ENCODE results near the gene RIT2.

RIT2 gene

DNA sequence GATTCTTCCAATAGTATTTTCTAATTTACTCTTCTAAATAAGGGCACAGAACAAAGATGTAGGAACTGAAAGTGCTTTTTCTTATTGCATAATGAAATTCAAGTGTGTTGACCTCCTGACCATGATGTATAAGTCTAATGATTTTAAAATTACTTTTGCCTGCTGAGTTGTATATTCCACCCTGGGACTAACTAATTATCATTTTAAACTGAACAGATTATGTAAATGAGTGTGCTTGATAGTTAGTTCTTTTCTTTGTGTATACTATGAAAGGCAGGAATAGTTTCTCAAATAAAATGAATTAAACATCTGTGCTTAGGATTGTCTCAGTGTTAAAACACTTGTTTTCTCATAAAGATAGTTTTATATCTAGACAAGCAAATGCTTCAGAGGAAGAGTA, 284.5 kb downstream of the RIT2 start:
- no peak for DNase-seq
- Mint-ChIP-seq H3K4me3 (no peak overlapping the region), H3K27me3 (ENCODE audit: low read depth, poor library complexity) (peaks cover 3% of the 10 kb centered on the region), H3K27ac (no peak overlapping the region), H3K4me1 (peaks cover 13% of the 10 kb centered on the region), H3K36me3 (ENCODE audit: low read depth) (no peaks in the 10 kb centered on the region), H3K9me3 (no peaks in the 10 kb centered on the region)
- TF ChIP-seq, protein P1, sequence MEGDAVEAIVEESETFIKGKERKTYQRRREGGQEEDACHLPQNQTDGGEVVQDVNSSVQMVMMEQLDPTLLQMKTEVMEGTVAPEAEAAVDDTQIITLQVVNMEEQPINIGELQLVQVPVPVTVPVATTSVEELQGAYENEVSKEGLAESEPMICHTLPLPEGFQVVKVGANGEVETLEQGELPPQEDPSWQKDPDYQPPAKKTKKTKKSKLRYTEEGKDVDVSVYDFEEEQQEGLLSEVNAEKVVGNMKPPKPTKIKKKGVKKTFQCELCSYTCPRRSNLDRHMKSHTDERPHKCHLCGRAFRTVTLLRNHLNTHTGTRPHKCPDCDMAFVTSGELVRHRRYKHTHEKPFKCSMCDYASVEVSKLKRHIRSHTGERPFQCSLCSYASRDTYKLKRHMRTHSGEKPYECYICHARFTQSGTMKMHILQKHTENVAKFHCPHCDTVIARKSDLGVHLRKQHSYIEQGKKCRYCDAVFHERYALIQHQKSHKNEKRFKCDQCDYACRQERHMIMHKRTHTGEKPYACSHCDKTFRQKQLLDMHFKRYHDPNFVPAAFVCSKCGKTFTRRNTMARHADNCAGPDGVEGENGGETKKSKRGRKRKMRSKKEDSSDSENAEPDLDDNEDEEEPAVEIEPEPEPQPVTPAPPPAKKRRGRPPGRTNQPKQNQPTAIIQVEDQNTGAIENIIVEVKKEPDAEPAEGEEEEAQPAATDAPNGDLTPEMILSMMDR (IDR thresholded peaks at IDR 0.05): no peak

DNA sequence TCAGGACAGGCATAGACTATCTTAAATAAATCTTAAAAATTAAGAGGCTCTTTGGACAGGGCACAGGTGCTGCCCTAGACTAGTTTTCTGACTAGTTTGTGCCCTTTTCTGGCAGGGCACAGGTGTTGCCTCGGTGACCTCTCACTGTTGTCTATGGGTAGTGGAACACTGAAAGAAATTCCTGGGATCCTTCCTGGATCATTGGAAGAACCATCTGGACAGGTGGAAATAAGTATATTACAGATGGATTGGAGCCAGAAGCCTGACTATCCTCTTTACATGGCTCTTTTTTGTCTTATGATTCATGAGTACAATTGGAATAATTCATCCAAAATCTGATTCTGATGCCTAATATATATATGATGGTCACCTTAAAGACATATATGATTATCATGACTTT, 286.6 kb downstream of the RIT2 start:
- Mint-ChIP-seq H3K27me3 (ENCODE audit: low read depth, poor library complexity) (peaks cover 3% of the 10 kb centered on the region), H3K36me3 (ENCODE audit: low read depth) (no peaks in the 10 kb centered on the region), H3K9me3 (no peaks in the 10 kb centered on the region), H3K4me1 (peaks cover 13% of the 10 kb centered on the region), H3K27ac (no peak overlapping the region), H3K4me3 (no peak overlapping the region)
- DNase-seq: no peak
- TF ChIP-seq, protein P1 (IDR thresholded peaks at IDR 0.05): no peak

DNA sequence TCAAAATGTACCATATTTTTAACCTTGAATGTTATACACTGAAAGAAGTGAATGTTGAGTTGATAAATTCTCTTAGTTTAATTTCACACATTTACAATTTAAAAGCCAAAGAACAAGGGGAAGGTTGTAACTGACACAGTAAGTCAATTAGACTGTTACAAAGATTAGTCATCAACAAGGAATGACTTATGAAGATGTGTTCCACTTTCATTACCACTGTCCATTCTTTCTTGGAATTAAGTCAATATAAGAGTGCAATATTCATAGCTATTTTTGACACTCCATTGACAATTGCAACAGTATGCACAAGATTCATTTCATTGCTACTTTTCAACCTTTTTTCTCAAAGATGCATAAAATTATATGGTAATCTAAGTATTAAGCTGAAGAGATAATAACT, 291.3 kb downstream of the RIT2 start:
- Mint-ChIP-seq H3K4me1 (no peaks in the 10 kb centered on the region), H3K9me3 (no peaks in the 10 kb centered on the region), H3K36me3 (ENCODE audit: low read depth) (no peaks in the 10 kb centered on the region), H3K27ac (no peak overlapping the region), H3K4me3 (no peak overlapping the region), H3K27me3 (ENCODE audit: low read depth, poor library complexity) (peaks cover 3% of the 10 kb centered on the region)
- no peak for DNase-seq
- TF ChIP-seq, protein P1 (IDR thresholded peaks at IDR 0.05): no peak

DNA sequence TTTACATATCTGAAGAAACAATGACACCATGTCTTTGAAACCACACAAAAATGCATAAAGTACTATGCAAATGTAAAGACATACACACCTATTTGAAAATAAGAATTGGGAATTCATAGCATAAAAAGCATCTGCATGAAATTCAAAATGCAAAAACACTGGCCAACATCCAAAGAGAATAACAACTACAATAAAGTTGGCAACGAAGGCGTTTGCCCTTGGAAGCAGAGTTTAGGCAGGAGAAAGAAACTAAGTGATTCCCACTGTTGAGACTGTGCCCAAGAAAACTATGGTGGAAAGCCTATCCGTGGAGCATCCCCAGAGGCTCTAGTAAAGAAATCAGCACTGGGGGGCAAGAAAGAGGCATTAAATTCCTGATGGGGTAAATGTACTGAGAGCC, 292.8 kb downstream of the RIT2 start:
- H3K9me3 Mint-ChIP-seq: no peaks in the 10 kb centered on the region
- H3K27ac Mint-ChIP-seq: no peak overlapping the region
- TF ChIP-seq, protein P1 (IDR thresholded peaks at IDR 0.05): no peak
- H3K36me3 Mint-ChIP-seq (ENCODE audit: low read depth): no peaks in the 10 kb centered on the region
- no peak overlapping the region for H3K4me3 Mint-ChIP-seq
- peaks cover 3% of the 10 kb centered on the region for H3K27me3 Mint-ChIP-seq (ENCODE audit: low read depth, poor library complexity)
- H3K4me1 Mint-ChIP-seq: no peaks in the 10 kb centered on the region
- no peak for DNase-seq

DNA sequence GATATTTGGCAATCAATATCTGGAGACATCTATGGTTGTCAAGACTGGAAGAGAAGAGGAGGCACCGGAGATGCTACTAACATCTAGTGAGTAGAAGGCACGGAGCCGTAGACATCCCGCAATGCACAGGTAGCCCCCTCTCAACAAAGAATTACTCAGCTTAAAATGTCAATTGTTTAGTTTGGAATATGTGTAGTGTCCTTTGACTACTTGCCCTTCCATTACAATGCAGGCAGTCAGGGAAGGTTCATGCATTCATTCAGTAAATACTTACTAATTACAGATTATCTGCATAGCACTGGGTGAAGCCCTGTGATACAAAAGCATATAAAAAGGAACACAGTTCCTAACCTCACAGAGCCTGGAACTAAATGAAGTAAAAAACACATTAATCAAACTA, 294.0 kb downstream of the RIT2 start:
- no peak overlapping the region for H3K4me3 Mint-ChIP-seq
- no peaks in the 10 kb centered on the region for H3K36me3 Mint-ChIP-seq (ENCODE audit: low read depth)
- no peak overlapping the region for H3K27ac Mint-ChIP-seq
- TF ChIP-seq, protein P1 (IDR thresholded peaks at IDR 0.05): no peak
- no peaks in the 10 kb centered on the region for H3K4me1 Mint-ChIP-seq
- no peaks in the 10 kb centered on the region for H3K9me3 Mint-ChIP-seq
- no peaks in the 10 kb centered on the region for H3K27me3 Mint-ChIP-seq (ENCODE audit: low read depth, poor library complexity)
- DNase-seq: no peak

DNA sequence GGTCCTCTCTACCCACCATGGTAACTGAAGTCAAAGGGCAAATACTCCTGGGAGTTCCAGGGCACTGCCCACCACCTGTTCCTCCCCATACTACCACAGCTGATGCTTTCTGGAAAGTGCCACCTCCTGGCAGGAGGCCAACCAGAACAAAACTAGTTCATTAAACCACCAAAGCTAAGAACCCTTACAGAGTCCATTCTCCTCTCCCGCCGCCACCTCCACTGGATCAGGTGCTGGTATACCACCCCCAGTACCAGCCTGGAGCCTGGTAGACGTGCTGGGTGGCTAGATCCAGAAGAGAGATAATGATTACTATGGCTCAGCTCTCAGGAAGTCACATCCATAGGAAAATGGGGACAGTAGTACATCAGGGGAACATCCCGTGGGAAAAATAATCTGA, 300.9 kb downstream of the RIT2 start:
- TF ChIP-seq, protein P1 (IDR thresholded peaks at IDR 0.05): no peak
- no peaks in the 10 kb centered on the region for H3K9me3 Mint-ChIP-seq
- H3K4me3 Mint-ChIP-seq: no peak overlapping the region
- H3K27ac Mint-ChIP-seq: no peak overlapping the region
- DNase-seq: no peak
- peaks cover 3% of the 10 kb centered on the region for H3K27me3 Mint-ChIP-seq (ENCODE audit: low read depth, poor library complexity)
- no peaks in the 10 kb centered on the region for H3K36me3 Mint-ChIP-seq (ENCODE audit: low read depth)
- H3K4me1 Mint-ChIP-seq: no peaks in the 10 kb centered on the region

All from nephron progenitor cell (in vitro differentiated cells).